ENCODE data around the gene BCL2L2.
A peak's percentile ranks its signal among the peaks of the same experiment; 100 is the strongest.
"Not testable (repeated sequence)": the region's sequence is repeated elsewhere in the genome, so short reads cannot be mapped to it uniquely, and the experiment has no call there.

BCL2L2 gene

GRCh38 chr14:23324993-23325392 lies 18.4 kb downstream of the BCL2L2 start:
- DNase-seq = no peak

- not testable (repeated sequence) for DNase-seq
Observed at GRCh38 chr14:23325746-23326145, 19.1 kb downstream of the BCL2L2 start.

DNA sequence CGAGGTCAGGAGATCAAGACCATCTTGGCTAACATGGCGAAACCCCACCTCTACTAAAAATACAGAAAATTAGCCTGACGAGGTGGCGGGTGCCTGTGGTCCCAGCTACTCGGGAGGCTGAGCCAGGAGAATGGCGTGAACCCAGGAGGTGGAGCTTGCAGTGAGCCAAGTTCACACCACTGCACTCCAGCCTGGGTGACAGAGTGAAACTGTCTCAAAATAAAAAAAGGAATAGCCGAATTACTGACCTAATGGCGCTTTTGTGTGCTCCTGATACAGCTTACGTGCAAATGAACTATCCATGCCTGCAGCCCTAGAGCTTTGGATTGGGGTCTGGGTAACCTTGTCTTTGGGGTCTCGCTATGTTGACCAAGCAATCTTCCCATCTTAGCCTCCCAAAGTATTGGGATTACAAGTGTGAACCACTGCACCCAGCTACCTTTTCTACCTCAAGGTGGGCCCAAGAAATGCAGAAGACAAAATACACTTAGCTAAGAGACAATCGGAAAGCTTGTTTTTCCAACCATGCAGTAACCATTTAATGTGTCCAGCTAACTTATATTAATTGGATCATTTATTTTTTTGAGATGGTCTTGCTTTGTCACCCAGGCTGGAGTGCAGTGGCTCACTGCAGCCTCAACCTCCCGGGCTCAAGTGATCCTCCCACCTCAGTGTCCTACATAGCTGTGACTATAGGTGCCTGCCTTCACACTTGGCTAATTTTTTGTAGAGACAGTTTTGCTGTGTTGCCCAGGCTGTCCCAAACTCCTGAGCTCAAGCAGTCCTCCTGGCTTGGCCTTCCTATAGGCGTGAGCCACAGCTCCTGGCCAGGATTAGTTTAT lies 20.1 kb downstream of the BCL2L2 start:
- no peak for DNase-seq

- DNase-seq = peak; percentile 84 to 87 (median 85)
Observed at GRCh38 chr14:23327947-23328744, 21.5 kb downstream of the BCL2L2 start.

GRCh38 chr14:23335623-23336022 lies 29.0 kb downstream of the BCL2L2 start:
- no peak for DNase-seq

DNA sequence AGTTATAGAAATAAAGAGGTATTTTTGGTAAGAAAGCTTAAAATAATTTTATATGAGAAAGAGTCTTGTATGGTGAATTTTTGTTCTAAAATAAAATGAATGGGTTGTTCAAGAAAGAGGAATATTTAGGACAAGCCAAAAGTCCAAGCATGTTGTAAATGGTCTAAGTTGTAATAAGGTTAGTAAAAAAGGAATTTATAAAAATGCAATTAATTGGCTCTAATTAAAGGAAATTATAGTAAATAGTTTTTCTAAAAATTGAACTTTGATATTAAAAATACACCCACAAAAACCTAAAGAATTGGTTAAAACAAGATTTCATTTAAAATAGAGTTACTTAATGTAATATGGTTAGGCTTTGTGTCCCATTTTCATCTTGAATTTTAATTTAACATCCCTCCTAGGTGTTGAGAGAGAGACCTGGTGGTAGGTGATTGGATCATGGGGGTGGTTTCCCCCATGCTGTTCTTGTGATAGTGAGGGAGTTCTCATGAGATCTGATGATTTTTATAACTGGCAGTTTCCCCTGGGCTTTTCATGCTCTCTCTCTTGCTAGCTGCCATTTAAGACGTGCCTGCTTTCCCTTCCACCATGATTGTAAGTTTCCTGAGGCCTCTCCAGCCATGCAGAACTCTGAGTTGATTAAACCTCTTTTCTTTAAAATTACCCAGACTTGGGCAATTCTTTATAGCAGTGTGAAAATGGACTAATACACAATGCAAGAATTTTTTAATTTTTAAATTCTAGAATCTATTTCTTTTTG lies 33.1 kb downstream of the BCL2L2 start:
- DNase-seq = no peak

- no peak for DNase-seq
Observed at GRCh38 chr14:23344481-23344880, 37.8 kb downstream of the BCL2L2 start.

- DNase-seq = no peak
Observed at GRCh38 chr14:23345987-23346692, 39.5 kb downstream of the BCL2L2 start.

DNA sequence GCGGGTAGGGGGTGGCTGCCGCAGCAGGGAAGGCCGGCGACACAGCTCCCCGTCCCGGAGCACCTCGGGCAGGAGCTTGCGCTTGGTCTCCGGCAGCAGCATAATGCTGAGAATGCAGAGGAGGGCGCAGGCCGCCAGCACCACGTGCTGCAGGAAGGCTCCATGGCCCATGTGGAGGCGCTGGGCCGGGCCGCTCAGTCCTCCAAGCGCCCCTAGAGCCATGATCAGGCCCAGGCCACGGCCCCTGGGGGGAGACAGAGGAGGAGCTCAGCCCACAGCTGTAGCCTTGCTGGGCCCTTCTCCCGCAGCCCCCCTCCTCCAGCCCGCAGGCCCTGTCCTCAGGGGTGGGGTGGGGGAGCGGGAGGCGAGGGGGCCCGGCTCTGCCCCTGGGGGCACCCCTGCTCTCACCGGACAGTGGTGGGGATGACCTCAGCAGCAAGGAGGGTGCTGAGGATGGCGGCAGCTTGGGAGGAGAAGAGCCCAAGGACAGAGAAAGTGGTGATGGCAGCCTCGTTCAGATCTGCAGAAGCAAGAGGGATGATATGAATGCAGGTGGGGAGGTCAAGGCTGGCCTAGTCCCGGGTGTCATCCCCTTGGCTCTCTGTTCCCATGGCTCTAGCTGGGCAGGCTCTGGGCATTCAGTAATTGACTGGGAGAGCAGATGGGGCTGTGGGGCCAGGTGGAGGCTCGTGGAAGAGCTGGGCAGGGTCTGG lies 40.2 kb downstream of the BCL2L2 start:
- no peak for DNase-seq

- no peak for DNase-seq
Observed at GRCh38 chr14:23347406-23348296, 41.0 kb downstream of the BCL2L2 start.

- DNase-seq = no peak
Observed at GRCh38 chr14:23348297-23348655, 41.6 kb downstream of the BCL2L2 start.

- no peak for DNase-seq
Observed at GRCh38 chr14:23349156-23349845, 42.7 kb downstream of the BCL2L2 start.

DNA sequence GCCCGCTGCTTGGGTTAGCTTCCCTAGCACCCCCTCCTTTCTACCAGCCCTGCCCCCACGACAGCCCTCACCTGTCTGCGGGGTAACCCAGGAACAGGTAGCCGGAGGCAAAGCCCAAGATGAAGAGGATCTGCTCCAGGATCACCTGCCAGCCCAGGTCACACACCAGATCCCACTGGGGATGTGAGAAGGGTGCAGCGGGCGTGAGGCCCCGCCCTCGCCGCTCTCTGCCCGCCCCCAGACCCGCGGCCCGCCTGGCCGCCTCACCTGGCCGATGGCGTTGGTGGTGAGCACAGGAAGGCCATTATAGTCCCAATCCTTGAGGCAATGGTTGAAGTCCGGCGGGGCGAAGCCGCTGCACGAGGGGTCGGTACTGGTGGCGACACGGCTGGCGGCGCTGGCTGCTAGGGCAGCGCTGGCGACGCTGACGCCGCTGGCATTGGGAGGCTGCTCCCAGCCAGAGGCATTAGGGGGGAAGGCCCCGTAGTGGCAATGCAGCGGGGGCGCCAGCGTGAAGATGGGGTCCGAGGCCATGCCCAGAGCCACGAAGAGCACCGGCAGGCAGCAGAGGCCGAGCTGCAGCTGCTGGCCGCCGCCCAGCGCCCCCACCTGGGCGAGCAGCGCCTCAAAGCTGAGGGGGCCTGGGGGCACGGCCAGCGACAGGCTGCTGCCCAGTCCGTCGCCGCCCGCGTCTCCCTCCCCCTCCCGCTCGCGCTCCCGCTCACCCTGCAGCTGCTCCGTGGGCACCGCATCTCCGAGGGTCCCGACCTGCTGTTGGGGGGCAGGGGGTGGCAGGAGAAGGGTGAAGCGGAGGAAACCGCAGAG lies 45.3 kb downstream of the BCL2L2 start:
- DNase-seq = no peak

- peak; percentile 25 to 43 (median 30) for DNase-seq
Observed at GRCh38 chr14:23352506-23353432, 46.1 kb downstream of the BCL2L2 start, which contains the start of gene SLC22A17. Gene SLC22A17 (minus strand): TSS chr14:23352887.

DNA sequence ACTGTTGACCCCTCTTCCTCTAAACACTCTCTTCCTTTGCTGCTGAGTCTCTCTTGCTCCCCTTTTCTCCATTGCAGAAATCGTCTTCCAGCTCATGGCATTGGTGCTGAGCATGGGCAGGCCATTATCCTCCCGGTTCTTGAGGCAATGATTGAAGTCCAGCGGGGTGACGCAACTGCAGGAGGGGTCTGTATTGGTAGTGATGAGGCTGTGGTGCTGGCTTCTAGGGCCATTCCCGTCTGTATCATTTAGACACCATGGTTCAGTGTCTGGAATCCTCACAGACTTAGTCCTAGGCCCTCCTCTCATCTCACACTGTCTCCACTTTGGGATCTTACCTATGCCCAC lies 46.8 kb downstream of the BCL2L2 start:
- DNase-seq = no peak

DNA sequence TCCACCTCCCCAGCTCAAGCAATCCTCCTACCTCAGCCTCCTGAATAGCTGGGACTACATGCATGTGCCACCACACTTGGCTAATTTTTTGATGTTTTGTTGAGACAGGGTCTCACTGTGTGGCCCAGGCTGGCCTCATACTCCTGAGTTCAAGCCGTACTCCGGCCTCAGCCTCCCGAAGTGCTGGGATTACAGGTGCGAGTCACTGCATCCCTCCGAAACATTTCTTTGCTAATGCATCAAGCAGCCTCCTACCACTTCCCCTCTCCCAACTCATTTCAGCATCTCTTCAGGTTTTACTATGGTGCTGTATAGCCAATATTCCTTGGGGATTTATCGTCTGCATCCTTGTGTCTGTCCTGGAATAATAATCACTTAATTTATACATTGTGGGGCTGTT lies 48.4 kb downstream of the BCL2L2 start:
- DNase-seq = no peak

- no peak for DNase-seq
Observed at GRCh38 chr14:23355871-23356435, 49.3 kb downstream of the BCL2L2 start.

- DNase-seq = no peak
Observed at GRCh38 chr14:23356662-23357061, 50.0 kb downstream of the BCL2L2 start.

Measured in suppressor macrophage treated with lipopolysaccharide for 1 hour (primary cell).